ENCODE data around the gene MORN4.

The MORN4 gene

DNA sequence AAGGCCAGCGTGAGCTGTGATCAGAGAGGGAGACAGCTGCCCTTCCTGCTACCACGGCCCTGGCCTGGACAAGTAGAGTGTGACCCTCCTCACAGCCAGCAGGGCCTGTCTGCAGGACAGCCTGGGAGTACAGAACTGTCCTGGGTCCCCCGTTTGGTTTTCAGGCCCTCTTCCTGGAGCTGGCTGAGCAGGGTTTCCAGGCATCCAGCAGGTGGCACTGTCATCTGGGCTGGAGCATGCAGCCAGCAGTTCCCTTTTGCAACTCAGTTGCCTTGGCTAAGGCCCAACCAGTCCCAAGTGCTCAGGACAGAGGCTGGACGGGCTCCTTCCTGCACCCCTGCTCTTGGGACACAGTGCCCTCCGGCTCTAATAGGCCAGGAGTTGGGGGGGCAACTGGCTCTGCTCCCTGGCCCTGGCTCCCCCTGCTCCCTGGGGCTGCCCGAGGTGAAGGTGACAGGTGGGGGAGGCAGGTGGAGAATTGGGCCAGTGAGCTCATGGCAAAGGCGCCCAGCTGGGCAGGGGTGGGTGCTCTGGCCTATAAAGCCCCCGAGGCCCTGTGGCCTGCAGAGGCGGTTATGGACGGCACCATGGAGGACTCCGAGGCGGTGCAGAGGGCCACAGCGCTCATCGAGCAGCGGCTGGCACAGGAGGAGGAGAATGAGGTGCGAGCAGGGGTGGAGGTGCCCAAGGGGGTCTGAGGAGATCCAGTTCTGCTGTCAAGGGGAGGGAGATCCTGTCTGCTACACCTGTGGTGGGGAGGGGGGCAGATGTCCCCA is 60.9 kb downstream of the MORN4 start, which contains the start of gene ANKRD2:
ANKRD2 (plus strand) TSS at position 566 of the 776 bp plus-strand sequence; CDS start at position 576, 10 bp downstream.
- DNase-seq, result no peak

DNA sequence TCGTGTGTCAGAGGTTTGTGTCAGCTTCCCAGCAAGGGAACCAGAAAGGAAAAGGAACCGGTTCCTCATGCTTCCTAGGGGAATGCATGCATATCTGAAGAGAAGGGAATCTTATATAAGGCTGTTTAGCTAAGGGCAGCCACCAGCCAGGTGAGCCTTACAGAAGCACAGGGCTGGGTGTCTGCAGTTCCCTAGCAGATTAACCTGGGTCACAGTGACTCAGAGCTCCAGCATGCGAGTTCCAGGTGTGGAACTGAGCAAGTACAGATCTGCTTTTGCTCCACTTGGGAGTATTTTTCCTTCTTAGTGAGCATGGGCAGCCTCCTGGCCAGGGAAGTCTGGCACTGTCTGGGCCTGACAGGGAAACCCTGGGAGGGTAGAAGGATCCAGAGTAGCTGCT is 61.7 kb downstream of the MORN4 start:
- DNase-seq, result no peak

DNA sequence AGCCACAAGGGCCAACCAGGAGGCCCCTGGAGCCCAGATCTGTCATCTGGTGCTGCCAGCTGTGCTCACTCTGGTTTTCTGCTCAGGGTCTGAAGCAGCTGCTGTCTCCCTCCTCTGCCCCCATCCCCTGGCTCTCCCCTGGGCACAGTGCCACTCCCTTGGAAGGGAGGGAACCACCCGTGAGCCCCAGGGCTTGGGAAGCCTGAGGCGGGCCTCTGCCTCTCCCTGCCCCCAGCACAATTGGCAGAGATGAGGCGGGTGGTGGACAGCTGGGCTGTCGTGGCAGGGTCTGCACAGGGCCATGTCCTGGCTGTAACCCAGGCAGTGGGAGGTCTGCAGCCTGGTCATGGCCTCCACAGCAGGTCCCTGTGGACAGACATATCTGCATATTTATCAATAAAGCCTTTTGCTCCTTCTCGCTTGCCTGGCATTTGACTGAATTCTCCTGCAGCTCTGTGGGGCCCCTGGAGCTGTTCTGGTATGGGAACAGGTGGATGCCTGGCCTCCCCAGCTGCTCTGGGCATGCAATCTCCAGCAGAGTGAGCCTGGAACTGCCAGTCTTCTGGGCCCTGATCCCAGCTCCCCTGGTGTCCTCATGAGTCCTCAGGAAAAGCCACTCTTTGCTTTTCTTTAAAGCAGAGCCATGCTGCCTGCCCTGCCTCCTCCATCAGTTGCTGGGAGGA is 62.4 kb downstream of the MORN4 start:
- no peak for DNase-seq

GRCh38 chr10:97570146-97570788 is 63.0 kb downstream of the MORN4 start:
- DNase-seq, result no peak

DNA sequence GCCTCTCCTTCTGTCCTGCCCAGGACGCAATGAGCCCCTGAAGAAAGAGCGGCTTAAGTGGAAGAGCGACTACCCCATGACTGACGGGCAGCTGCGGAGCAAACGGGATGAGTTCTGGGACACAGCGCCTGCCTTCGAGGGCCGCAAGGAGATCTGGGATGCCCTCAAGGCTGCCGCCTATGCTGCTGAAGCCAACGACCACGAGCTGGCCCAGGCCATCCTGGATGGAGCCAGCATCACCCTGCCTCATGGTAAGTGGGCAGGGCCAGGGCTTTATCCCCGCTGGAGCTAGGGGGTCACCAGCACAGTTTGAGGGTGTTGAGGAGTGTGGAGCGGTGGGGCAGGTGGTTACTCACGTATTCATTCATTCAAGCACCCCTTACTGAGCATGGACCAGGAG is 65.4 kb downstream of the MORN4 start:
- DNase-seq, result no peak

GRCh38 chr10:97566336-97566996 is 66.8 kb downstream of the MORN4 start:
- DNase-seq, result no peak

GRCh38 chr10:97564776-97565175 is 68.5 kb downstream of the MORN4 start:
- no peak for DNase-seq
